K562 (cell line): ENCODE data around the gene PI4K2B. TPM values are rescaled to one million over a fixed set of nuclear protein-coding genes. Genes with fewer than 3 reads are reported as not detected.
A peak's percentile ranks its signal among the peaks of the same experiment; 100 is the strongest.

Experiments used
- BDP1 ChIP-seq: IDR thresholded peaks from 3 replicates; pipeline ENCODE4 v1.6.1; 2011; ENCODE audit not compliant: insufficient read length, insufficient read depth
- BHLHE40 ChIP-seq: IDR thresholded peaks from 2 replicates; pipeline ENCODE4 v1.6.1; 2011; ENCODE audit warnings: low read length, improper control_type of control experiment
- FOS ChIP-seq: IDR thresholded peaks from 3 replicates; pipeline ENCODE4 v1.6.1; 2011; ENCODE audit not compliant: insufficient read length; ENCODE audit errors: extremely low read depth
- HDAC8 ChIP-seq: fragments of 450-650 bp; IDR thresholded peaks from 2 replicates; pipeline ENCODE4 v1.6.1; 2016; ENCODE audit warnings: mild to moderate bottlenecking, missing genetic modification characterization, moderate library complexity, missing compliant biosample characterization
- HNRNPL ChIP-seq: fragments of 200-400 bp; formaldehyde crosslinking; IDR thresholded peaks from 2 replicates; pipeline ENCODE4 v1.6.1; 2017; ENCODE audit warnings: low read depth, mild to moderate bottlenecking, low read length
- IFI16 ChIP-seq: fragments of 250-450 bp; sonication (Bioruptor Pico); IDR thresholded peaks from 2 replicates; pipeline ENCODE4 v2.1.2; 2022; ENCODE audit warnings: mild to moderate bottlenecking, inconsistent platforms
- KDM2B ChIP-seq: fragments of 250-450 bp; sonication (Bioruptor Pico); IDR thresholded peaks from 2 replicates; pipeline ENCODE4 v1.8.0; 2021; ENCODE audit warnings: mild to moderate bottlenecking, moderate library complexity
- SPI1 ChIP-seq: IDR thresholded peaks from 2 replicates; pipeline ENCODE4 v1.6.1; 2011; ENCODE audit warnings: low read depth, low read length, control low read depth, borderline replicate concordance
- ZKSCAN3 ChIP-seq: fragments of 250-450 bp; sonication (Bioruptor Pico); IDR thresholded peaks from 2 replicates; pipeline ENCODE4 v1.4.0; 2020
- ZNF133 ChIP-seq: fragments of 250-450 bp; sonication (Bioruptor Pico); IDR thresholded peaks from 2 replicates; pipeline ENCODE4 v1.4.0; 2020; ENCODE audit warnings: mild to moderate bottlenecking
- ZNF584 ChIP-seq: fragments of 200-800 bp; sonication (Bioruptor generic); IDR thresholded peaks from 2 replicates; pipeline ENCODE4 v1.6.1; 2016; ENCODE audit warnings: low read depth, mild to moderate bottlenecking, missing genetic modification characterization, missing compliant biosample characterization
- polyA plus RNA-seq, 8 experiments: library from polyadenylated mRNA; depleted of rRNA in 4 of 8; stranded (reverse) in 5 of 8; unstranded in 3 of 8; fragments of >200 nt; fragmentation: Nextera tagmentation in 2 of 8; fragmentation: Illumina TruSeq in 1 of 8; extraction: Ambion mirVana in 2 of 8; extraction: Trizol in 1 of 8; gene quantifications; 2 replicates each; pipeline versions ENCODE4 v1.2.1 to v1.2.3, GENCODE V29; 2011 to 2014; ENCODE audit warnings: inconsistent platforms in 1 of 8, missing spikeins in 1 of 8
- total RNA-seq, 7 experiments: library from RNA; depleted of rRNA in 6 of 7; stranded (reverse); fragments of >200 nt in 6 of 7; fragmentation: Illumina TruSeq in 2 of 7; extraction: Trizol in 2 of 7; gene quantifications; 2 replicates each; pipeline versions ENCODE4 v1.2.1 to v1.2.3, GENCODE V29; 2011 to 2021; ENCODE audit warnings: low replicate concordance in 1 of 7
- TF ChIP-seq, protein P1 (sequence below): fragments of 450-650 bp; IDR thresholded peaks from 2 replicates; pipeline ENCODE4 v1.6.1; 2018; ENCODE audit warnings: mild to moderate bottlenecking, low read depth; ENCODE audit not compliant: partially characterized antibody
- TF ChIP-seq, protein P2 (sequence below): IDR thresholded peaks from 2 replicates; pipeline ENCODE4 v1.6.1; 2011; ENCODE audit warnings: borderline replicate concordance, low read depth, mild to moderate bottlenecking, moderate library complexity, low read length; ENCODE audit not compliant: insufficient read depth, poor library complexity, severe bottlenecking
- TF ChIP-seq, protein P3 (sequence below): fragments of 200-800 bp; sonication (Bioruptor generic); IDR thresholded peaks from 2 replicates; pipeline ENCODE4 v1.6.1; 2017; ENCODE audit warnings: missing genetic modification characterization, missing compliant biosample characterization
- TF ChIP-seq, protein P4 (sequence below): fragments of 250-450 bp; sonication (Bioruptor Pico); IDR thresholded peaks from 2 replicates; pipeline ENCODE4 v1.8.0; 2021; ENCODE audit warnings: moderate library complexity, mild to moderate bottlenecking, inconsistent platforms
- TF ChIP-seq, protein P5 (sequence below): fragments of 450-650 bp; IDR thresholded peaks from 2 replicates; pipeline ENCODE4 v1.6.1; 2016; ENCODE audit warnings: missing biosample characterization, missing genetic modification characterization
- TF ChIP-seq, protein P6 (sequence below): fragments of 450-650 bp; conservative IDR thresholded peaks from 2 replicates; pipeline ENCODE4 v1.6.1; 2016; ENCODE audit warnings: missing genetic modification characterization, low read depth, mild to moderate bottlenecking, control low read depth, missing compliant biosample characterization

The PI4K2B gene
- total and polyA plus RNA-seq, 9 of the 15 experiments (the other 6 are each of a cell fraction or from before 2014, with no cell fraction given) = 4.5 to 21.4 (median 16.5) TPM

DNA sequence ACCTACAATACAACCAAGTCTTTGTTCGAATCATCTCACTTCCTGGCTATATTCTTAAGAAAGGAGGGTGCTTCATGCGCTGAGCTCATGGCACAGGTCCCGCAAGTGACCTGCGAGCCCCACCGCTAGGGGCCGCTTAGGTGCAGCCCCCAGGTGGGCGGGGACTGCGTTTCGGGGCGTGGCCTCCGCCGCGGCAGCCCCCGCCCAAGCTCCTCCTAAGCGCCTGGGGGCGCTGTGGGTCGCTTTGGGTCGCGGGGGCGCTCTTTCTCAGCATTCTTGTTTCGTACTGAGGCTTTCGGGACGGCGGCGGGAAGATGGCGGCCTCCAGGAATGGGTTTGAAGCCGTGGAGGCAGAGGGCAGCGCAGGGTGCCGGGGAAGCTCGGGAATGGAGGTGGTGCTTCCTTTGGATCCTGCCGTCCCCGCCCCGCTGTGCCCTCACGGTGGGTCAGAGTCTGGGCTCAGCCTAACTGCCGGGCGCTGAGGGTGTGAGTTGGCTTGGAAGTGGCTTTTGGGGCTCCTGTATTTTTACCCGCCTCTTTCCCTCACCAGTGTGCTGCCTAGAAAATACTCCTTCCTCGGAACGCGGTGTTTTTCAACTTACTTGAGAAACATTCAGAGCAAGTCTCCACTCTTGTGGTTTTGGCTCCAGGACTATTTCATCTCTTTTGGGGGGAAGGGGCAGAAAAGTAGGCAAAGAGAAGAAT lies 78.8 kb downstream of the PI4K2B start, which contains the start of gene ZCCHC4 (continued):
- TF ChIP-seq HNRNPL = no peak
- TF ChIP-seq, protein P1, sequence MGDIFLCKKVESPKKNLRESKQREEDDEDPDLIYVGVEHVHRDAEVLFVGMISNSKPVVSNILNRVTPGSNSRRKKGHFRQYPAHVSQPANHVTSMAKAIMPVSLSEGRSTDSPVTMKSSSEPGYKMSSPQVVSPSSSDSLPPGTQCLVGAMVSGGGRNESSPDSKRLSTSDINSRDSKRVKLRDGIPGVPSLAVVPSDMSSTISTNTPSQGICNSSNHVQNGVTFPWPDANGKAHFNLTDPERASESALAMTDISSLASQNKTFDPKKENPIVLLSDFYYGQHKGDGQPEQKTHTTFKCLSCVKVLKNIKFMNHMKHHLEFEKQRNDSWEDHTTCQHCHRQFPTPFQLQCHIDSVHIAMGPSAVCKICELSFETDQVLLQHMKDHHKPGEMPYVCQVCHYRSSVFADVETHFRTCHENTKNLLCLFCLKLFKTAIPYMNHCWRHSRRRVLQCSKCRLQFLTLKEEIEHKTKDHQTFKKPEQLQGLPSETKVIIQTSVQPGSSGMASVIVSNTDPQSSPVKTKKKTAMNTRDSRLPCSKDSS = no peak
- no peak for TF ChIP-seq KDM2B (CRISPR knock-in tag)
- TF ChIP-seq, protein P2, sequence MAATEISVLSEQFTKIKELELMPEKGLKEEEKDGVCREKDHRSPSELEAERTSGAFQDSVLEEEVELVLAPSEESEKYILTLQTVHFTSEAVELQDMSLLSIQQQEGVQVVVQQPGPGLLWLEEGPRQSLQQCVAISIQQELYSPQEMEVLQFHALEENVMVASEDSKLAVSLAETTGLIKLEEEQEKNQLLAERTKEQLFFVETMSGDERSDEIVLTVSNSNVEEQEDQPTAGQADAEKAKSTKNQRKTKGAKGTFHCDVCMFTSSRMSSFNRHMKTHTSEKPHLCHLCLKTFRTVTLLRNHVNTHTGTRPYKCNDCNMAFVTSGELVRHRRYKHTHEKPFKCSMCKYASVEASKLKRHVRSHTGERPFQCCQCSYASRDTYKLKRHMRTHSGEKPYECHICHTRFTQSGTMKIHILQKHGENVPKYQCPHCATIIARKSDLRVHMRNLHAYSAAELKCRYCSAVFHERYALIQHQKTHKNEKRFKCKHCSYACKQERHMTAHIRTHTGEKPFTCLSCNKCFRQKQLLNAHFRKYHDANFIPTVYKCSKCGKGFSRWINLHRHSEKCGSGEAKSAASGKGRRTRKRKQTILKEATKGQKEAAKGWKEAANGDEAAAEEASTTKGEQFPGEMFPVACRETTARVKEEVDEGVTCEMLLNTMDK = peak; percentile 98
- no peak for TF ChIP-seq ZKSCAN3 (CRISPR knock-in tag)
- TF ChIP-seq ZNF133 (CRISPR knock-in tag) = no peak
- TF ChIP-seq HDAC8 = no peak
- no peak for TF ChIP-seq FOS
- TF ChIP-seq, protein P3, sequence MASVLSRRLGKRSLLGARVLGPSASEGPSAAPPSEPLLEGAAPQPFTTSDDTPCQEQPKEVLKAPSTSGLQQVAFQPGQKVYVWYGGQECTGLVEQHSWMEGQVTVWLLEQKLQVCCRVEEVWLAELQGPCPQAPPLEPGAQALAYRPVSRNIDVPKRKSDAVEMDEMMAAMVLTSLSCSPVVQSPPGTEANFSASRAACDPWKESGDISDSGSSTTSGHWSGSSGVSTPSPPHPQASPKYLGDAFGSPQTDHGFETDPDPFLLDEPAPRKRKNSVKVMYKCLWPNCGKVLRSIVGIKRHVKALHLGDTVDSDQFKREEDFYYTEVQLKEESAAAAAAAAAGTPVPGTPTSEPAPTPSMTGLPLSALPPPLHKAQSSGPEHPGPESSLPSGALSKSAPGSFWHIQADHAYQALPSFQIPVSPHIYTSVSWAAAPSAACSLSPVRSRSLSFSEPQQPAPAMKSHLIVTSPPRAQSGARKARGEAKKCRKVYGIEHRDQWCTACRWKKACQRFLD (CRISPR knock-in tag) = no peak
- TF ChIP-seq, protein P4, sequence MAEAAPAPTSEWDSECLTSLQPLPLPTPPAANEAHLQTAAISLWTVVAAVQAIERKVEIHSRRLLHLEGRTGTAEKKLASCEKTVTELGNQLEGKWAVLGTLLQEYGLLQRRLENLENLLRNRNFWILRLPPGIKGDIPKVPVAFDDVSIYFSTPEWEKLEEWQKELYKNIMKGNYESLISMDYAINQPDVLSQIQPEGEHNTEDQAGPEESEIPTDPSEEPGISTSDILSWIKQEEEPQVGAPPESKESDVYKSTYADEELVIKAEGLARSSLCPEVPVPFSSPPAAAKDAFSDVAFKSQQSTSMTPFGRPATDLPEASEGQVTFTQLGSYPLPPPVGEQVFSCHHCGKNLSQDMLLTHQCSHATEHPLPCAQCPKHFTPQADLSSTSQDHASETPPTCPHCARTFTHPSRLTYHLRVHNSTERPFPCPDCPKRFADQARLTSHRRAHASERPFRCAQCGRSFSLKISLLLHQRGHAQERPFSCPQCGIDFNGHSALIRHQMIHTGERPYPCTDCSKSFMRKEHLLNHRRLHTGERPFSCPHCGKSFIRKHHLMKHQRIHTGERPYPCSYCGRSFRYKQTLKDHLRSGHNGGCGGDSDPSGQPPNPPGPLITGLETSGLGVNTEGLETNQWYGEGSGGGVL = no peak
- TF ChIP-seq, protein P5, sequence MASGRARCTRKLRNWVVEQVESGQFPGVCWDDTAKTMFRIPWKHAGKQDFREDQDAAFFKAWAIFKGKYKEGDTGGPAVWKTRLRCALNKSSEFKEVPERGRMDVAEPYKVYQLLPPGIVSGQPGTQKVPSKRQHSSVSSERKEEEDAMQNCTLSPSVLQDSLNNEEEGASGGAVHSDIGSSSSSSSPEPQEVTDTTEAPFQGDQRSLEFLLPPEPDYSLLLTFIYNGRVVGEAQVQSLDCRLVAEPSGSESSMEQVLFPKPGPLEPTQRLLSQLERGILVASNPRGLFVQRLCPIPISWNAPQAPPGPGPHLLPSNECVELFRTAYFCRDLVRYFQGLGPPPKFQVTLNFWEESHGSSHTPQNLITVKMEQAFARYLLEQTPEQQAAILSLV (tag) = no peak
- no peak for TF ChIP-seq ZNF584 (CRISPR knock-in tag)
- no peak for TF ChIP-seq IFI16 (CRISPR knock-in tag)
- TF ChIP-seq SPI1 = no peak
- TF ChIP-seq BHLHE40 = peak; percentile 66; the same call in 1 of the 2 replicates
- TF ChIP-seq BDP1 = no peak
- TF ChIP-seq, protein P6, sequence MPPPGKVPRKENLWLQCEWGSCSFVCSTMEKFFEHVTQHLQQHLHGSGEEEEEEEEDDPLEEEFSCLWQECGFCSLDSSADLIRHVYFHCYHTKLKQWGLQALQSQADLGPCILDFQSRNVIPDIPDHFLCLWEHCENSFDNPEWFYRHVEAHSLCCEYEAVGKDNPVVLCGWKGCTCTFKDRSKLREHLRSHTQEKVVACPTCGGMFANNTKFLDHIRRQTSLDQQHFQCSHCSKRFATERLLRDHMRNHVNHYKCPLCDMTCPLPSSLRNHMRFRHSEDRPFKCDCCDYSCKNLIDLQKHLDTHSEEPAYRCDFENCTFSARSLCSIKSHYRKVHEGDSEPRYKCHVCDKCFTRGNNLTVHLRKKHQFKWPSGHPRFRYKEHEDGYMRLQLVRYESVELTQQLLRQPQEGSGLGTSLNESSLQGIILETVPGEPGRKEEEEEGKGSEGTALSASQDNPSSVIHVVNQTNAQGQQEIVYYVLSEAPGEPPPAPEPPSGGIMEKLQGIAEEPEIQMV (tag) = no peak
